ACC112 (cell line): Measurements from ENCODE around the gene TXNL1.
"Not testable (repeated sequence)": the region's sequence is repeated elsewhere in the genome, so short reads cannot be mapped to it uniquely, and the experiment has no call there.

Experiments used
- H2AFZ ChIP-seq: fragments of 200-600 bp; sonication (generic); one replicate; pipeline ENCODE4 v1.6.0; 2017; ENCODE audit warnings: antibody characterized with exemption, low read length; ENCODE audit not compliant: unreplicated experiment
- H3K27ac ChIP-seq: fragments of 200-600 bp; sonication (generic); 2 replicates; pipeline ENCODE4 v1.5.1; 2014; ENCODE audit warnings: low read depth, mild to moderate bottlenecking, antibody characterized with exemption, low read length, moderate library complexity
- H3K27me3 ChIP-seq: fragments of 200-600 bp; sonication (generic); 2 replicates; pipeline ENCODE4 v1.6.1; 2014; ENCODE audit warnings: mild to moderate bottlenecking, antibody characterized with exemption, low read length, moderate library complexity, mixed read lengths; ENCODE audit not compliant: insufficient read depth
- H3K36me3 ChIP-seq: fragments of 200-600 bp; sonication (generic); 2 replicates; pipeline ENCODE4 v1.6.1; 2016; ENCODE audit warnings: mild to moderate bottlenecking, antibody characterized with exemption, low read length, moderate library complexity, mixed read lengths; ENCODE audit not compliant: insufficient read depth
- H3K4me1 ChIP-seq: fragments of 200-600 bp; sonication (generic); one replicate; pipeline ENCODE4 v1.6.1; 2016; ENCODE audit warnings: low read length, mixed read lengths; ENCODE audit not compliant: insufficient read depth, unreplicated experiment, control insufficient read depth
- H3K4me3 ChIP-seq: fragments of 200-600 bp; sonication (generic); 2 replicates; pipeline ENCODE4 v1.5.1; 2014; ENCODE audit warnings: mild to moderate bottlenecking, low read depth, low read length
- H3K79me2 ChIP-seq: fragments of 200-600 bp; sonication (generic); one replicate; pipeline ENCODE4 v1.6.0; 2016; ENCODE audit warnings: low read length; ENCODE audit not compliant: control insufficient read depth, unreplicated experiment, insufficient read depth

TXNL1 gene

DNA sequence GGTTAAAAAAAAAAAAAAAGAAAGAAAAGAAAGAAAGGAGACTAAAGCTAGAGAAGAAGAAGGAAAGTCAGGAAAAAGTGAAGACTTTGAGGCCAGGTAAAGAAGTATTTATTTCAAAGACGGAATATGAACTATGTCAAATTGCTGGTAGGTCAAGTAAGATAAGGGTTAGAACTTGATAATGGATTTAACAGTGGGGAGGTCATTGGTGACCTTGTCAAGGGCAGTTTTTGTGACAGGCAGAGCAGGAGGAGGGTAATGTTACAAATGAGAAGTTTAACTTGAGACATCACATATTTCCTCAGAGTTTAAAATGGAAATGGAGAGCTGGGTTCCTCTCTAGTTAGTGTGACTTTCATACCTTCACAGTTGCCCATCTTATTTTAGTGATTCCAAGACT, 22.3 kb upstream of the TXNL1 start:
- Histone ChIP-seq H3K27ac (no peak overlapping the region), H3K4me3 (no peak overlapping the region), H3K79me2 (peaks cover 27% of the 10 kb centered on the region)

GRCh38 chr18:56659111-56659510, 20.7 kb upstream of the TXNL1 start:
- Histone ChIP-seq H3K4me3 (no peak overlapping the region), H3K27me3 (no peaks in the 10 kb centered on the region), H2AFZ (no peak overlapping the region), H3K4me1 (peaks cover 8% of the 10 kb centered on the region), H3K79me2 (peaks cover 35% of the 10 kb centered on the region), H3K27ac (no peak overlapping the region), H3K36me3 (no peaks in the 10 kb centered on the region)

More for the DNA sequence above, 22.3 kb upstream of the TXNL1 start:
- Histone ChIP-seq H2AFZ (no peak overlapping the region), H3K27me3 (no peaks in the 10 kb centered on the region), H3K36me3 (no peaks in the 10 kb centered on the region), H3K4me1 (peaks cover 8% of the 10 kb centered on the region)

DNA sequence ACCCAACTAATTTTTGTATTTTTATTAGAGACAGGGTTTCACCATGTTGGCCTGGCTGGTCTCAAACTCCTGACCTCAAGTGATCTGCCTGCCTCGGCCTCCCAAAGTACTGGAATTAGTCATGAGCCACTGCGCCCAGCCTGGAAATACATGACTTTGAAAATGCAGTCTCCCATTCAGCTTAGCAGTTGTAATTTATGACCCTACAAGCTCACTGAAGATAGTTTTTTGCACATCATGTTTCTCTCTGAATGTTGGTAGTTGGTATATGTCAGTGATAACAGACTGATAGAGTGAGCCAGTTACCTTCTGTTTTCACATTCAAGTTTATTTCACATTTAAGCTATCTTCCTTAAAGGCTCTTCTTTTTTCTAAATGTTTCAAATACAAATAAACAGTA, 19.9 kb upstream of the TXNL1 start:
- peaks cover 8% of the 10 kb centered on the region for H3K4me1 ChIP-seq
- H2AFZ ChIP-seq, result no peak overlapping the region
- H3K36me3 ChIP-seq, result no peaks in the 10 kb centered on the region
- no peak overlapping the region for H3K27ac ChIP-seq
- no peaks in the 10 kb centered on the region for H3K27me3 ChIP-seq
- H3K4me3 ChIP-seq, result no peak overlapping the region
- peaks cover 42% of the 10 kb centered on the region for H3K79me2 ChIP-seq

GRCh38 chr18:56654280-56654679, 15.9 kb upstream of the TXNL1 start:
- not testable (repeated sequence) for H3K36me3 ChIP-seq, H3K27ac ChIP-seq, H3K27me3 ChIP-seq, H2AFZ ChIP-seq, H3K4me3 ChIP-seq, H3K4me1 ChIP-seq
- H3K79me2 ChIP-seq, result peaks cover 46% of the 10 kb centered on the region

DNA sequence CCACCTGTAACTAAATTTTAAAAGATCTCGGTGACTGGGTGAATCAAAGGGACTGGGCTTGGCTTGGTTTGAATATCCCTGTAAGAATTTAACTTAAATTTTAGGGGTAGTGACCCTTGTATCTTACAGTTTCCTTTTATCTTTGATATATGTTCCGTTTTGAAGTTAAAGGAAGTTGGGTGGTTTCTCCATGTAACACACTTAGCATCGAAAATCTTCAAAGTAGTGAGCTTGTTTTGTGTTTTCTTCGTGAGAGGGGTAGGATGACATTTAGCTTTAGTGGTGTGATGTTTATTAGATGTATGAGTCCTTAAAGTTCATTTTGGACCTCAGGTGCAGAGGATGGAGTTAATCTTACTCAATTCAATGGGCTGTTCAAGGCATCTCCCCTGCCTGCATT, 14.4 kb upstream of the TXNL1 start:
- Histone ChIP-seq H3K27me3 (no peaks in the 10 kb centered on the region), H3K27ac (no peak overlapping the region), H3K79me2 (peaks cover 44% of the 10 kb centered on the region), H2AFZ (no peak overlapping the region), H3K4me3 (no peak overlapping the region), H3K4me1 (peaks cover 7% of the 10 kb centered on the region), H3K36me3 (no peaks in the 10 kb centered on the region)

DNA sequence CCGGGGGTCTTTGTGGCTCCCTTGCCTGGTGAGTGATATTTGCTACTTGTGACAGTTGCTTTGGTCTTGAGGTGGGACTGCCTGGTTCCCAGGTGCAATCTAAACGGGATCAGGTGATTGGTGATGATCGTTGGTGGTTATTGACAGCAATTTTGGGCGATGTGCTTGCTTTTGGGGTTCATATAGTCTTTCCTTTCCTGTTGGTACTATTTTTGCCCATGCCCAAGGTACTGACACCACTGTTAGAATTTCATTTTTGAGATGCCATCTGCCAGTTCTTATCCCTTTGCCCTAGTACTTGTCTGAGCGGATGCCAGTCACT, 13.3 kb upstream of the TXNL1 start:
- Histone ChIP-seq H3K36me3 (no peaks in the 10 kb centered on the region), H3K27me3 (no peaks in the 10 kb centered on the region), H3K27ac (no peak overlapping the region; the same call in 1 of the 2 replicates), H3K4me1 (peaks cover 7% of the 10 kb centered on the region), H2AFZ (peak overlapping the region; percentile 48), H3K79me2 (peaks cover 40% of the 10 kb centered on the region), H3K4me3 (peak overlapping the region; percentile 88)

- Histone ChIP-seq H3K27ac (peak within 1 kb of the TSS; percentile 52), H3K79me2 (peaks cover 40% of the 10 kb centered on the region)
Measured at GRCh38 chr18:56650944-56651770, 12.8 kb upstream of the TXNL1 start, which contains the start of gene WDR7. Gene WDR7, plus strand, starts transcription at chr18:56651359. Its CDS starts 21,157 bp downstream, at chr18:56672516.

GRCh38 chr18:56649996-56650395, 11.6 kb upstream of the TXNL1 start:
- H3K27ac ChIP-seq, result 0 out of 2 replicates have a peak overlapping the region, but pooled peaks have one; percentile 52
- no peak overlapping the region for H3K4me3 ChIP-seq
- no peaks in the 10 kb centered on the region for H3K36me3 ChIP-seq
- no peaks in the 10 kb centered on the region for H3K27me3 ChIP-seq
- peaks cover 32% of the 10 kb centered on the region for H3K79me2 ChIP-seq
- peak overlapping the region; percentile 93 for H2AFZ ChIP-seq
- peaks cover 7% of the 10 kb centered on the region for H3K4me1 ChIP-seq

More at GRCh38 chr18:56650944-56651770, 12.8 kb upstream of the TXNL1 start, which contains the start of gene WDR7:
- Histone ChIP-seq H3K36me3 (no peaks in the 10 kb centered on the region), H3K27me3 (no peaks in the 10 kb centered on the region), H3K4me3 (peak within 1 kb of the TSS; percentile 88), H3K4me1 (peaks cover 7% of the 10 kb centered on the region), H2AFZ (peak within 1 kb of the TSS; percentile 93)

GRCh38 chr18:56647951-56648893, 9.8 kb upstream of the TXNL1 start:
- H3K4me3 ChIP-seq, result no peak overlapping the region
- H3K4me1 ChIP-seq, result peaks cover 7% of the 10 kb centered on the region
- no peaks in the 10 kb centered on the region for H3K27me3 ChIP-seq
- peaks cover 18% of the 10 kb centered on the region for H3K79me2 ChIP-seq
- no peaks in the 10 kb centered on the region for H3K36me3 ChIP-seq
- no peak overlapping the region for H2AFZ ChIP-seq
- H3K27ac ChIP-seq, result no peak overlapping the region

GRCh38 chr18:56647071-56647470, 8.7 kb upstream of the TXNL1 start:
- Histone ChIP-seq H3K27me3 (no peaks in the 10 kb centered on the region), H2AFZ (no peak overlapping the region), H3K27ac (no peak overlapping the region), H3K4me1 (peaks cover 9% of the 10 kb centered on the region), H3K4me3 (no peak overlapping the region), H3K36me3 (no peaks in the 10 kb centered on the region), H3K79me2 (peaks cover 7% of the 10 kb centered on the region)
